Vagina (tissue), 2 donors: ENCODE data around the gene GRK3.
"Not testable (repeated sequence)": the region's sequence is repeated elsewhere in the genome, so short reads cannot be mapped to it uniquely, and the experiment has no call there.

Experiments used
- POLR2A ChIP-seq, 2 donors: fragments of 450-650 bp; IDR thresholded peaks; one replicate each; pipeline ENCODE4 v1.6.1; 2017; ENCODE audit warnings: antibody characterized with exemption in 2 of 2, mild to moderate bottlenecking in 2 of 2, moderate library complexity in 2 of 2
- POLR2AphosphoS5 ChIP-seq, 2 donors: sonication (generic); formaldehyde crosslinking; IDR thresholded peaks; one replicate each; pipeline ENCODE4 v1.9.0; 2017; ENCODE audit warnings: antibody characterized with exemption in 2 of 2, mild to moderate bottlenecking in 2 of 2, low read depth in 1 of 2; ENCODE audit not compliant: insufficient read depth in 1 of 2
- TF ChIP-seq, protein P1 (sequence below), 3 experiments: fragments of 450-650 bp in 2 of 3; fragments of 200-600 bp in 1 of 3; sonication (generic) in 1 of 3; IDR thresholded peaks; one replicate each; pipeline ENCODE4 v1.5.1; 2017 to 2019; ENCODE audit warnings: antibody characterized with exemption in 3 of 3, mild to moderate bottlenecking in 2 of 3, moderate library complexity in 2 of 3

DNA sequence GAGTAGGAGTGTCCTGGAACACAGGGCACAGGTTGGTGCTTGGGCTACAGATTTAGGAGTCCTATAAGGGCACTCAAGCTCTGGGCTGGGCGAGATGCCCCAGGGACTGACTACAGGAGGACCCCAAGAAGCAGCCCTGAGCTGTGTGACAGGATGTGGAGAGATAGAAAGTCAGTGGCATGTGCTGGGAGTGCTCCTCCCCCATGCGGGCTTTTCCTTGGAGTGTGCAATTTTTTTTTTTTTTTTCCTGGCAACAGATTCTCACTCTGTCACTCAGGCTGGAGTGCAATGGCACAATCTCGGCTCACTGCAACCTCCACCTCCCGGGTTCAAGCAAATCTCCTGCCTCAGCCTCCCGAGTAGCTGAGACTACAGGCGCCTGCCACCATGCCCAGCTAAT is 144.0 kb downstream of the GRK3 start:
- TF ChIP-seq, protein P1, sequence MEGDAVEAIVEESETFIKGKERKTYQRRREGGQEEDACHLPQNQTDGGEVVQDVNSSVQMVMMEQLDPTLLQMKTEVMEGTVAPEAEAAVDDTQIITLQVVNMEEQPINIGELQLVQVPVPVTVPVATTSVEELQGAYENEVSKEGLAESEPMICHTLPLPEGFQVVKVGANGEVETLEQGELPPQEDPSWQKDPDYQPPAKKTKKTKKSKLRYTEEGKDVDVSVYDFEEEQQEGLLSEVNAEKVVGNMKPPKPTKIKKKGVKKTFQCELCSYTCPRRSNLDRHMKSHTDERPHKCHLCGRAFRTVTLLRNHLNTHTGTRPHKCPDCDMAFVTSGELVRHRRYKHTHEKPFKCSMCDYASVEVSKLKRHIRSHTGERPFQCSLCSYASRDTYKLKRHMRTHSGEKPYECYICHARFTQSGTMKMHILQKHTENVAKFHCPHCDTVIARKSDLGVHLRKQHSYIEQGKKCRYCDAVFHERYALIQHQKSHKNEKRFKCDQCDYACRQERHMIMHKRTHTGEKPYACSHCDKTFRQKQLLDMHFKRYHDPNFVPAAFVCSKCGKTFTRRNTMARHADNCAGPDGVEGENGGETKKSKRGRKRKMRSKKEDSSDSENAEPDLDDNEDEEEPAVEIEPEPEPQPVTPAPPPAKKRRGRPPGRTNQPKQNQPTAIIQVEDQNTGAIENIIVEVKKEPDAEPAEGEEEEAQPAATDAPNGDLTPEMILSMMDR (IDR thresholded peaks at IDR 0.05) = not testable (repeated sequence)
- TF ChIP-seq POLR2A (IDR thresholded peaks at IDR 0.05); POLR2AphosphoS5 (IDR thresholded peaks at IDR 0.05; ENCODE audit: insufficient read depth in 1 of 2, low read depth in 1 of 2): not testable (repeated sequence)
